HG03095 (cell line): Measurements from ENCODE around the gene DMWD.
"Not testable (repeated sequence)": the region's sequence is repeated elsewhere in the genome, so short reads cannot be mapped to it uniquely, and the experiment has no call there.

Experiments used
- ATAC-seq: cut with Tn5 transposase; IDR thresholded peaks from one replicate; pipeline ENCODE4 v1.9.1; 2021; ENCODE audit warnings: moderate library complexity; ENCODE audit not compliant: unreplicated experiment

The DMWD gene

GRCh38 chr19:45753548-45753947 lies 39.1 kb downstream of the DMWD start:
- ATAC-seq: no peak

GRCh38 chr19:45752639-45753038 lies 40.0 kb downstream of the DMWD start:
- no peak for ATAC-seq

GRCh38 chr19:45751483-45751882 lies 41.2 kb downstream of the DMWD start:
- ATAC-seq: not testable (repeated sequence)

DNA sequence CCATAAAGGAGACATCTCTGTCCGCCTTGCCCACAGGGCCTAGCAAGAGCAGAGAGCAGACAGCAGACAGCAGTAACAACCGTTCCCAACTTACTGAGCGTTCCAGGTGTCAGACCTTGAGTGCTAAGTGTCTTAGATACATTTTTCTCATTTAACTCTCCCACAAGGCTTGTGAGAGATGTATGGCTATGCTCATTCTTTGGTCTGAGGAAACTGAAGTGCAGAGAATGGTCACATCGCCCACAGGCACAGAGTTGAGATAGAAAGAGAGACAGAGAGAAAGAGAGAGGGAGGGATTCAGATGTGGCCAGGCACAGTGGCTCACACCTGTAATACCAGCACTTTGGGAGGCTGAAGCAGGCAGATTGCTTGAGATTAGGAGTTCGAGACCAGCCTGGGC lies 45.1 kb downstream of the DMWD start:
- ATAC-seq: no peak

DNA sequence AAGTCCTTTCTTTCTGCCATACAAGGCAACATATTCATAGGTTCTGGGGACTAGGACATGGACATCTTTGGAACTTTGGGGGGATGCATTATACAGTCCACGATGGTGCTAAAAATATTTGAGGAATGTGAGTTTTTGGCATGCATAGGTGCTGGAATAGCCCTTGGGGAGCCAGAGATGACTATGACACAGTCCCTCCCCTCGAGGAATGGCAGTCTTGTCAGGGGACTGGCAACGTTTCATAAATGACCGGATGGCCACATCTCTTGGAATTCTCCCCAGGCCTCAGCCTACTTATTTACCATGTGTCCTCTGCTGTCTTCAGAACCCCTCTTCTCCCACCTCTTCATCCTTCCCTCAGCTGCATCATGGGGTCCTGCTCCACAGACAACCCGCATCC lies 45.8 kb downstream of the DMWD start:
- ATAC-seq: no peak

GRCh38 chr19:45745606-45746005 lies 47.0 kb downstream of the DMWD start:
- ATAC-seq: no peak

GRCh38 chr19:45742969-45743368 lies 49.7 kb downstream of the DMWD start:
- no peak for ATAC-seq

GRCh38 chr19:45739498-45740439 lies 52.9 kb downstream of the DMWD start:
- no peak for ATAC-seq

- ATAC-seq: no peak
These were observed 59.4 kb downstream of the DMWD start, which contains the start of gene MEIOSIN for GRCh38 chr19:45733160-45733810. Gene MEIOSIN, plus strand, starts transcription at chr19:45733439. Its CDS starts 1,938 bp downstream, at chr19:45735377.
